ENCODE measurements around the gene CDK16. TPM values are rescaled to one million over a fixed set of nuclear protein-coding genes. Genes with fewer than 3 reads are reported as not detected.
"Not testable (repeated sequence)": the region's sequence is repeated elsewhere in the genome, so short reads cannot be mapped to it uniquely, and the experiment has no call there.

CDK16 gene
- total RNA-seq, 2 experiments from 2014 or later = 48.7 to 54.2 TPM

DNA sequence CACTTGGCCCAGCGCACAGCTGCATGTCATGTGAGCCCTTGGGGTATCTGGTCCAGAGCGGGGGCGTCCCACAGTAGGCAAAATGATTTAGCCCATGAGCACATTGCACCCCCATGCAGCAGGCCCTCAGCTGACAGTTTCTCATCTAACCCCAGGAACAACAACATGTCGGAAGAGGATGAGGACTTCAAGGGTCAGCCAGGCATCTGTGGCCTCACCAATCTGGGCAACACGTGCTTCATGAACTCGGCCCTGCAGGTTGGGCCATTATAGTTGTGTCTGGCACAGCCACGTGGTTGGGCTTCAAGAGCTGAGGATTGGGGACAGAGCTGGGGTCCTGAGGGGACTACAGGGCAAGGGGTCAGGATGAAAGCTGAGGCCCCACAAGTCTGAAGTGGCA, 22.1 kb downstream of the CDK16 start:
- ChIA-PET CTCF (no interaction called here), POLR2A (no interaction called here)

DNA sequence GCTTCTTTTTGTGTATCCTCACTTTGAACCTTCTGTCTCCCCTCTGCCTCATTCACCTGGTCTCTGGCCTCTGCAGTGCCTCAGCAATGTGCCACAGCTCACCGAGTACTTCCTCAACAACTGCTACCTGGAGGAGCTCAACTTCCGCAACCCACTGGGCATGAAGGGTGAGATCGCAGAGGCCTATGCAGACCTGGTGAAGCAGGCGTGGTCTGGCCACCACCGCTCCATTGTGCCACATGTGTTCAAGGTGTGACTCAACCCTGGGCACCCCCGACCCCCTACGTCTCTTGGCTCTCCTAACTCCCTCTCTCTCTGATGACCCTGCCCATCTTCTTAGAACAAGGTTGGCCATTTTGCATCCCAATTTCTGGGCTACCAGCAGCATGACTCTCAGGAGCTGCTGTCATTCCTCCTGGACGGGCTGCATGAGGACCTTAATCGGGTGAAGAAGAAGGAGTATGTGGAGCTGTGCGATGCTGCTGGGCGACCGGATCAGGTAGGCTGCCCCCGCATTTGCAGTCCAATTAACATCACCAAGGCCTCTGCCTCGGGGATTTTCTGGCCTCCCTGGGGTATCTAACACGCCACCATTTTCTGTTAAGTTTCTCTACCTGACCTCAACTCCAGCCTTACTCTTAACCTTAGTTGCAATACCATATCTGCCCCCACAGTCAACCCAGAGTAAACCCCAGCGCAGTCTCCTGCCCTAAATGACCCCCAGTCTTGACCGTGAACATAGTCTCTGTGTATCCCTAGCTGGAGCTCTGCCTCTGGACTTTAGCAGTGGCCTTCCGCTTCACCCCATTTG, 22.9 kb downstream of the CDK16 start:
- ChIA-PET CTCF (no interaction called here), POLR2A (no interaction called here)

DNA sequence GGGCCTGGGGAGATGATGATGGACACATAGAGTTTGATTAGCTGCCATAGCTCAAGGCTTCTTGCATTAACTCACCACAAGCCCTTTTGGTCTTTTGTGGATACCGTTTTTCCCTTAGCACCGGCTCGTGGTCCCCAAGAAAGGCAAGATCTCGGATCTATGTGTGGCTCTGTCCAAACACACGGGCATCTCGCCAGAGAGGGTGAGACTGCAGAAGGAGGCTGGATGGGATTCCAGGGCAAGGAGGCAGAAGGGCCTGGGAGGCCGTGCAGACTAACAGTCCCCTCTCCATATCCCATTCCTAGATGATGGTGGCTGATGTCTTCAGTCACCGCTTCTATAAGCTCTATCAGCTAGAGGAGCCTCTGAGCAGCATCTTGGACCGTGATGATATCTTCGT, 23.8 kb downstream of the CDK16 start:
- ChIA-PET CTCF (no interaction called here), POLR2A (no interaction called here)

DNA sequence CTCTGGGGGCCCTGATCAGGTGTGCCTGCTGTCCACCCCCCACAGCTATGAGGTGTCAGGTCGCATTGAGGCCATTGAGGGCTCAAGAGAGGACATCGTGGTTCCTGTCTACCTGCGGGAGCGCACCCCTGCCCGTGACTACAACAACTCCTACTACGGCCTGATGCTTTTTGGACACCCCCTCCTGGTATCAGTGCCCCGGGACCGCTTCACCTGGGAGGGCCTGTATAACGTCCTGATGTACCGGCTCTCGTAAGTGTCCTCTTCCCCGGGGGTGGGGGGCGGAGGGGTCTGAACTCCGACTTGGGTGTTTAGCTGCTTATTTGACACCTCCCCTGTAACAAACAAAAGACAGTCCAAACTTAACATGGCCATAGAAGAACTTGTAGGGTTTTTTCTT, 24.9 kb downstream of the CDK16 start:
- POLR2A ChIA-PET = no interaction called here
- CTCF ChIA-PET = no interaction called here

DNA sequence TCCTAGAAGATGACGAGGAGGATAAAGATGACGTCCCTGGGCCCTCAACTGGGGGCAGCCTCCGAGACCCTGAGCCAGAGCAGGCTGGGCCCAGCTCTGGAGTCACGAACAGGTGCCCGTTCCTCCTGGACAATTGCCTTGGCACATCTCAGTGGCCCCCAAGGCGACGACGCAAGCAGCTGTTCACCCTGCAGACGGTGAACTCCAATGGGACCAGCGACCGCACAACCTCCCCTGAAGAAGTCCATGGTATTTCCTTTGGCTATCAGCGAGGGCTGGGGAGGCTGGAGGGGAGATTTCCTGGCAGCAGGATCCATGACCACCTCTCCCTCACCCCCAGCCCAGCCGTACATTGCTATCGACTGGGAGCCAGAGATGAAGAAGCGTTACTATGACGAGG, 26.2 kb downstream of the CDK16 start:
- ChIA-PET POLR2A (no interaction called here), CTCF (no interaction called here)

DNA sequence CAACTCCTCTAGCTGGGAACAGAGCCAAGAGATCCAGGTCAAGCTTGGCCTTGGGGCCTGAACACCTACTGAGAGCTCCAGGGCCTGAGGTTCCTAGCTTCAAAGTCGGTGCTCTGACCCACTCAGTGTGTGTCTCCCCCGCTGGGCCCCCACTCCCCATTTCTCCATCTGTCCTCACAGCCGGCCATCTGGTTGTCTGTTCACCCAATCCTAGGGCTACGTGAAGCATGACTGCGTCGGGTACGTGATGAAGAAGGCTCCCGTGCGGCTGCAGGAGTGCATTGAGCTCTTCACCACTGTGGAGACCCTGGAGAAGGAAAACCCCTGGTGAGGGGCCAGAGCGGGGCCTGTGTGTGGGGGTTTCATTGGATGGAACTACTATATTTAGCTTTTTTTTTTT, 26.7 kb downstream of the CDK16 start:
- CTCF ChIA-PET = no interaction called here
- POLR2A ChIA-PET = no interaction called here

DNA sequence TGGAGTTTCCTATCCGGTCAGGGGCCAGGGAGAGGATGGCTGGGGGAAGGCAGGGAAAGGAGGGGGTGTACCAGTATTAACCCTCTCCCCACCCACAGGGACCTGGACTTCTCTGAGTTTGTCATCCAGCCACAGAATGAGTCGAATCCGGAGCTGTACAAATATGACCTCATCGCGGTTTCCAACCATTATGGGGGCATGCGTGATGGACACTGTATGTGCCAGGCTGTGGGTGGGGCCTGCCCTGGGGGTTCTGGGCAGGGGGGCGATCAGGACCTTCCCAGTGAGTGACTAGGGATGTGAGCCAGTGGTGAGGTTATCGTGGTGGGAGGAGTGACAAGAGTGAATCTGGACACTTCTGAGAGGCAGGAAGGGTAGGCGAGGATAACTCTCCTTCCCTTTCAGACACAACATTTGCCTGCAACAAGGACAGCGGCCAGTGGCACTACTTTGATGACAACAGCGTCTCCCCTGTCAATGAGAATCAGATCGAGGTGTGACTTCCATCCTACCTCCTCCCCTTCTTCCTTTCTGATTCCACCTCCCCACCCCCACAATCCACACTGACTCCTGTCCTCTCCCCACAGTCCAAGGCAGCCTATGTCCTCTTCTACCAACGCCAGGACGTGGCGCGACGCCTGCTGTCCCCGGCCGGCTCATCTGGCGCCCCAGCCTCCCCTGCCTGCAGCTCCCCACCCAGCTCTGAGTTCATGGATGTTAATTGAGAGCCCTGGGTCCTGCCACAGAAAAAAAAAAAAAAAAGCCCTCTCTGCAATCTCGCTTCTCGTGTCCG, 28.9 kb downstream of the CDK16 start:
- ChIA-PET CTCF (no interaction called here), POLR2A (interaction anchor here (0.6 kb wide), 1 partner anchor 301 kb away, joined by 3 read pairs; no protein-coding TSS in a partner anchor)

DNA sequence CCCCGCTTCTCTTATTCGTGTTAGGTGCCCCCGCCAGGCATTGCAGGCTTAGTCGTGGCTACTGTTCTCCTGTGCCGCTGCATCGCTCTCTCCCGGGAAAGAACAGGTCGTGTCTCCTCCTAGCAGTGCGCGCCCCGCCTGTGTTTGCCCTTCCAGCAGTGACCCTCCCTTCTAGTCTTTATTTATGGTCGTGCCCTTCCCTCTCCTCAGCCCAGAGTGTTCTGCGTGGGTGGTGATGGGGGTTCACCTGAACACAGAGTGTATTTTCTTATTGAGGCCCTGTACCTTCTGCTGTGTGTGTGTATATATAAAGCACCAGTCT, 29.5 kb downstream of the CDK16 start:
- CTCF ChIA-PET = no interaction called here
- POLR2A ChIA-PET = no interaction called here

DNA sequence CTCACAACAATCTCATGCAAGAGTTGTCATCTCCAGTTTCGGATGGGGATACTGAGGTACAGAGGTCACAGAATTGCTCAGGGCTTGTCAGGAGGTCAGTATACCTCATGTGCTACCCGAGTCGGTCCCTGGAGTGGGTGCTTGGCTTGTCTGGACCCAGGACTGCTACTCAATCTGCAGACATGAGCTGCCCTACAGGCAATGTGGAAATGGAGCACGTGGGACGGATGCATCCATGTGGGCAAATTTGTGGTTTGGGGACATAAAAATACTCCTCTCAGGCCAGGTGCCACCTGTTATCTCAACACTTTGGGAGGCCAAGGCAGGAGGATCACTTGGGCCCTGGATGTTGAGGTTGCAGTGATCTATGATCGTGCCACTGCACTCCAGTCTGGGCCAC, 30.1 kb downstream of the CDK16 start:
- CTCF ChIA-PET = no interaction called here
- POLR2A ChIA-PET = interaction anchor here (0.5 kb wide), 1 partner anchor 10 kb away, joined by 6 read pairs; no protein-coding TSS in a partner anchor

DNA sequence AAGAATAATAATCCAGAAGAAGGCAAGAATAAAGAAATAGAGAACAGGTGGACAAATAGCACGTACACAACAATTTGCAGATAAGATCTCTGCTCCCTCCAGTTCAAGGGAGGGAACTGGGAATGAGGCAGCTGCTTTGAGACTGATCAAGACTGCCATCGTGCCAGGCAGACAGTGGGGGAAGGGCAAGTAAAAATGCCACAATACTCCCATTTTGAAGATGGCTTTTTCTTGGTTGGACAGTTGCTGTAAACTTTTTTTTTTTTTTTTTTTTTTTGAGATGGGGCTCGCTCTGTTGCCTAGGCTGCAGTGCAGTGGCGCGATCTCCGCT, 31.5 kb downstream of the CDK16 start:
- CTCF ChIA-PET = no interaction called here
- POLR2A ChIA-PET = no interaction called here

DNA sequence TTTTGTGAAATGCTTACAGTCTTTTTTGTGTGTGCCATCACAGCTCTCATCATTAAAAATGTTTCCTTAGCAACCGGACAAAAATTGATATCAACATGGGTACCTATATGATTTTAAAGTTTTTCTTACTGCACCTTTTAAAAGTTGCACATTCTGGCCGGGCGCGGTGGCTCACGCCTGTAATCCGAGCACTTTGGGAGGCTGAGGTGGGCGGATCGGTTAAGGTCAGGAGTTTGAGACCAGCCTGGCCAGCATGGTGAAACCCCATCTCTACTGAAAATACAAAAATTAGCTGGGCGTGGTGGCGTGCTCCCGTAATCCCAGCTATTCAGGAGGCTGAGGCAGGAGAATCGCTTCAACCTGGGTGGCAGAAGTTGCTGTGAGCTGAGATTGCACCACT, 39.1 kb downstream of the CDK16 start:
- POLR2A ChIA-PET, CTCF ChIA-PET: not testable (repeated sequence)

DNA sequence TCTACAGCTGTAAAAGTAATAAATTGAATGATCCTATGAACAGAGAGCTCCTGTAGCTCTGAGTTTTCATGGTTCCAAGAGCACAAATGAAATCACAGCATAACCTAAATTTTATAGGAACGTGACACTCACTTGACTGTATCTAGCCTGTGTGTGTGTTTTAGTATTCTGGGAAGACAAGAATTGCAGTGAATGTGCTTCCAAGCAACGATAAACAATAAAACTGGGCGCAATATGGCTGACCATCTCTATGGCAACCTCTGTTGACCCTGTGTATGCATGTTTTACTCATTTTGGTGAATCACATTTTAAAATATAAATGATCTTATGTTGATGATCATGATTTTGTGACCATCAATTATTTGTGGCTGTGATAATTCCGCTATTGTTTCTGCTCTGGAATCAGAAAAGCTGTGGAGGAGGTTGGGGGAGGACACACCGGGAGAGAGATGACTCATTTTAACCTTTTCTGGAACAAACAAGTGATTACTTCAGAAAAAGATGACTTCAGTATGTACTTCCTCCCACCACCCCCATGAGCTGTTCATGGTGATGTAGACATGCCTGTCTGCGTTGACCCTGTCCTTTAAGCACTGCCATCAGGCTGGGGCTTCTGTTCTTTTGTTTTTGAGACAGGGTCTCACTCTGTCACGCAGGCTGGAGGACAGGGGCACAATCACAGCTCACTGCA, 46.1 kb downstream of the CDK16 start:
- POLR2A ChIA-PET = interaction anchor here (0.6 kb wide), 1 partner anchor 799 kb away, joined by 3 read pairs; no protein-coding TSS in a partner anchor
- CTCF ChIA-PET = interaction anchor here (1.1 kb wide), 1 partner anchor 26 kb away, joined by 3 read pairs; no protein-coding TSS in a partner anchor

DNA sequence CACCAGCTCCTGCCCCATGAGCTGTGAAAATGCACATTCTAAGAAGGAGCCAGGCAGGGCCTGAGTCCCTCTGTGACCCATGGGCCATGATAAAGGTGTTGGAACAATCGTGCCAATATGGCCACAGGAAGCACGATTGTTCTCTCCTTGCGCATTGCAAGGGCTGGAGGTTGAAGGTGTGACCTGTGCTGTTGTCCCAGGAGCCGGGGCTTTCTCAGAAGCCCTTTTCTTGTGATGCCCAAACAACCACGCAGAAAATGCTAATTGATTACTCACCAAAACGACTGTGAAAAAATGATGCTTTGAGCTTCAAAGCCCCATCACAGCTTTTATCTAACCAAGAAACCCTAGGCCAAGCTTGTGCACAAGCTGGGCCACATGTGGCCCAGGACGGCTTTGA, 48.2 kb downstream of the CDK16 start:
- CTCF ChIA-PET = interaction anchor here (0.6 kb wide), 1 partner anchor 117 kb away, joined by 4 read pairs; no protein-coding TSS in a partner anchor

DNA sequence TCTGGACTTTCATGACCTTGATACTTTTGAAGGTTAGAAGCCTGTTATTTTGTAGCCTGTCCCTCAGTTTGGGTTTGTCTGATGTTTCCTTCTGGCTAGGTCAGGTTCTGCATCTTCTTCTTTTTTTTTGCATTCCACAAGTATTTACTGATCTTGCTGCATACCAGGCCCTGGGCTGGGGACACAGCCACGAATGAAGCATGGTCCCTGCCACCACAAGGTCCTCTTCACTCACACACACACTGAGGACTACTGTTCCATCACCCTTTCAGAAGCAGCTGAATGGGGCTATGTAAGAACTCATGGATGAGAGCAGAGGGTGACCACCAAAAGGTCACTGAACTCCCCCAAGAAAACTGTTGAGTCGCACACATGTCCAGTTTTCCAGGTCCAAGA, 53.5 kb downstream of the CDK16 start:
- POLR2A ChIA-PET = no interaction called here
- CTCF ChIA-PET = no interaction called here

More for the DNA sequence above, 48.2 kb downstream of the CDK16 start:
- POLR2A ChIA-PET = interaction anchor here (0.5 kb wide), 1 partner anchor 123 kb away, joined by 5 read pairs; no protein-coding TSS in a partner anchor

DNA sequence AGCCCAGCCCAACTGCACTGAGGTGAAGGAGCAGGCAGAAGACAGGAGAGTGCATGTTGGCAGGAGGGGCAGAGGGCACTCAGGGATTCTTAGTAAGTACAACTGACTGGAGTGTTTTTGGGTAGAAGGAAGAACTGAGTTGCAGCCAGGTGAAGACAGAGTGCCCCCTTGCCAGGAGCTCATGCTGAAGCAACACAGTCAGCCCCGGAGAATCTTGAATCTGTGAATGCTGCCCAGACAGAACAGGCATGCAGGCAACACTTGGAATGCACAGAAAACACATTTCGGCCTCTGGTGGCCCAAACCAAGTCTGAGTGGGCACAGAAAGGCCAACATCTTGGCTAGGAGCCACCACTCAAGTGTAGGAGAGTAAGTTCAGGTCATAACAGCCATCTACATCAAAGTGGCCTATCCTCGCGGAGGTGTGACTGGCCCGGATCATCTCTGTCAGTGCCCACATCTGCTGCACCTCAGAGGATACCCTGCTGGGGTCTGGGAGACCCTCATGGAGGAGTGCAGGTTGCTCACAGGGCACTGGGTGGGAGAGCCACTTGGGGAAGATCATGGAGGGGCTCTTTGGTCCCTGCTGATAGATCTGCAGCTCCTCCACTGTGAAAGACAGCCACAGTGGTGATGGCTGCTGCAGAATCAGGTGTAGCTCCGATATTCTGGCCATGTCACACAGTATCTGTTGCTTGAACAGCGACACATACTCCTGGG, 54.7 kb downstream of the CDK16 start:
- ChIA-PET CTCF (no interaction called here), POLR2A (no interaction called here)

DNA sequence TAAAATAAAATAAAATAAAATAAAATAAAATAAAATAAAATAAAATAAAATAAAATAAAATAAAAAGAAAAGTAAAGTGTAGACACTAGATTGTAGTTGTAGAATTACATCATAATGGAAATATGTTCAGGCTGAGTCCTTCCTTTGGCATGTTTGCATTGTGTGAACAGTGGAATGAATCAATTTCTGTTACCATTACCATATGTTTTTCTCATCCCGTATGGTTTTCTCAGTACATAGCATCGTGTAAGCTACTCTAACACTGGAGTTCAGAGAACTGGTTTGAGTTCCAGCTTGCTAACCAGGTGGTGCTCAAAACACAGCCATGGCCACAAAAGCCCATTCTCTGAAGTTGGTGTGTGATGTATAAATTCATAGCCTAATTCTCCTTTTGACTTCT, 60.2 kb downstream of the CDK16 start:
- ChIA-PET CTCF (no interaction called here), POLR2A (no interaction called here)
